B cell (primary cell): Measurements from ENCODE around the gene FGF10.

ENCODE experiments used
- EZH2 ChIP-seq: IDR thresholded peaks from 2 replicates; pipeline ENCODE4 v1.6.1; 2012; ENCODE audit warnings: borderline replicate concordance, low read depth, mild to moderate bottlenecking, moderate library complexity, low read length; ENCODE audit not compliant: insufficient read depth, poor library complexity, severe bottlenecking
- TF ChIP-seq, protein P1 (sequence below): fragments of 200-600 bp; IDR thresholded peaks from one replicate; pipeline ENCODE4 v1.8.0; 2022; ENCODE audit warnings: antibody characterized with exemption, mild to moderate bottlenecking

DNA sequence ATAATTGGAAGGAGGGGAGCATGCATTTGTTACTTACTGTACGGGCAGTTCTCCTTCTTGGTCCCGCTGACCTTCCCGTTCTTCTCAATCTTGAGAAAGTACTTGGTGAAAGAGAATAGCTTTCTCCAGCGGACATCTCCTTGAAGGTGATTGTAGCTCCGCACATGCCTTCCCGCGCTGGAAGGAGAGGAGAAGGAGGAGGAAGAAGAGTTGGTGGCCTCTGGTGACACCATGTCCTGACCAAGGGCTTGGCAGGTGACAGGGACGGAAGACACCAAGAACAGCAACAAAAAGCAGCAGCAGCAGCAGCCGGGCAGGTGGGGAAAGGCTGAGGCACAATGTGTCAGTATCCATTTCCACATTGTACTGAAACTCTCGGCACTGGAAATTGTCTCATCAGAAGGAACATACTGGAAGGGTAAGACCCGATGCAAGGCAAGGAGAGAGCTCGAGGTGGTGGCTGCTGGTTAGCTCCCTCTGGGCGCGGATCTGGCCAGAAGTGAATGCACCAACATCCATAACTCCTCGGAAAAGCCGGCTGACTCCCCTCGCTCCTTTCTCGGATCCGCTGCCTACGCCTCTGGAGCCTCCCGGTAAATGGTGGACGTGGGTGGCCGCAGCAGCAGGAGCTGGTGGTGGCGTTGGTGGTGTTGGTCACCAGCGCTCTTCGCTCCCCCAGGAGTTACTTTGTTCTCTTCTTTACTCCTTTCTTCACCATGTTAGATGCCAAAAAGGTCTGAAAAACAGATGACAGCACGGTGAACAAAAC lies 715 bp downstream of the FGF10 start:
- TF ChIP-seq, protein P1, sequence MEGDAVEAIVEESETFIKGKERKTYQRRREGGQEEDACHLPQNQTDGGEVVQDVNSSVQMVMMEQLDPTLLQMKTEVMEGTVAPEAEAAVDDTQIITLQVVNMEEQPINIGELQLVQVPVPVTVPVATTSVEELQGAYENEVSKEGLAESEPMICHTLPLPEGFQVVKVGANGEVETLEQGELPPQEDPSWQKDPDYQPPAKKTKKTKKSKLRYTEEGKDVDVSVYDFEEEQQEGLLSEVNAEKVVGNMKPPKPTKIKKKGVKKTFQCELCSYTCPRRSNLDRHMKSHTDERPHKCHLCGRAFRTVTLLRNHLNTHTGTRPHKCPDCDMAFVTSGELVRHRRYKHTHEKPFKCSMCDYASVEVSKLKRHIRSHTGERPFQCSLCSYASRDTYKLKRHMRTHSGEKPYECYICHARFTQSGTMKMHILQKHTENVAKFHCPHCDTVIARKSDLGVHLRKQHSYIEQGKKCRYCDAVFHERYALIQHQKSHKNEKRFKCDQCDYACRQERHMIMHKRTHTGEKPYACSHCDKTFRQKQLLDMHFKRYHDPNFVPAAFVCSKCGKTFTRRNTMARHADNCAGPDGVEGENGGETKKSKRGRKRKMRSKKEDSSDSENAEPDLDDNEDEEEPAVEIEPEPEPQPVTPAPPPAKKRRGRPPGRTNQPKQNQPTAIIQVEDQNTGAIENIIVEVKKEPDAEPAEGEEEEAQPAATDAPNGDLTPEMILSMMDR, result no peak
- no peak for TF ChIP-seq EZH2
